ENCODE data around the gene DEFB129.
"Not testable (repeated sequence)": the region's sequence is repeated elsewhere in the genome, so short reads cannot be mapped to it uniquely, and the experiment has no call there.

Gene DEFB129
- 0 reads per million in 3 donors for total RNA-seq

DNA sequence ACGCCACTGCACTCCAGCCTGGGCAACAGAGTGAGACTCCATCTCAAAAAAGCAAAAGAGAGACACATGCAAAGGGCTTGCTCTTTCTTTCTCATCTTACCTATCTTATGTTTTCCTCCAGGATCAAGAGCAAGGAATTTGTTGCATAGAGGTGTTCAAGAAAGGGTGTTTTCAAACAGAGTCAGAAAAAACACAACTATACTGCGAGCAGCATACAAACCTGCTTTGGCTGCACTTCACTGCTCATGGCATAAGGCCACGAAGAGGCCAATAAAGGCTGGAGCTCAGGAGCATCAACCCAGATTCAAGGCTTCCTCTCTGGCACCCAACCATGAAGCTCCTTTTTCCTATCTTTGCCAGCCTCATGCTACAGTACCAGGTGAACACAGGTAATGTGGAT lies at the start of gene DEFB129:
DEFB129 (plus strand) TSS at position 301 of the 400 bp plus-strand sequence; CDS start at position 332, 31 bp downstream.
- DNase-seq: no peak
- no peaks in the 10 kb centered on the region for H3K4me1 ChIP-seq (ENCODE audit: control insufficient read depth, insufficient read depth, low read length, poor library complexity, severe bottlenecking)
- no peaks in the 10 kb centered on the region for H3K27me3 ChIP-seq (replicated peaks; ENCODE audit: control insufficient read depth, insufficient read depth, low read length, poor library complexity, severe bottlenecking)
- no peak within 1 kb of the TSS for H3K4me3 ChIP-seq (ENCODE audit: insufficient read depth, low read depth, low read length, poor library complexity, severe bottlenecking)
- H3K9me3 ChIP-seq (ENCODE audit: control insufficient read depth, low read length): no peaks in the 10 kb centered on the region
- H3K36me3 ChIP-seq (ENCODE audit: control insufficient read depth, insufficient read depth, low read length): no peaks in the 10 kb centered on the region
- H3K27ac ChIP-seq (ENCODE audit: insufficient read depth, low read length, poor library complexity, severe bottlenecking): no peak within 1 kb of the TSS

DNA sequence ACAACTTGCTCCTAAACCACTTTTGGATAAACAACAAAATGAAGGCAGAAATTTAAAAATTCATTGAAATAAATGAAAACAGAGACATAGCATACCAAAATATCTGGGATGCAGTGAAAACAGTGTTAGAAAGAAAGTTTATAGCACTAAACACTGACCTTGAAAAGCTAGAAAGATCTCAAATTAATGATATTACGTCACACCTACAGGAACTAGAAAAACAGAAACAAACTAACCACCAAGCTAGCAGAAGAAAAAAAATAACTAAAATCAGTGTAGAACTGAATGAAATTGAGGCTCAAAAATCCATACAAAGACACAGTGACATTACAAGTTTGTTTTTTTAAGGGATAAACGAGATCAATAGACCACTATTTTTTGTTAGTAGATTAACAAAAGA lies 42.8 kb upstream of the DEFB129 start:
- no peak overlapping the region for H3K27ac ChIP-seq (ENCODE audit: insufficient read depth, low read length, poor library complexity, severe bottlenecking)
- no peak overlapping the region for H3K4me3 ChIP-seq (ENCODE audit: insufficient read depth, low read depth, low read length, poor library complexity, severe bottlenecking)
- H3K27me3 ChIP-seq (replicated peaks; ENCODE audit: control insufficient read depth, insufficient read depth, low read length, poor library complexity, severe bottlenecking): peaks cover 4% of the 10 kb centered on the region
- H3K9me3 ChIP-seq (ENCODE audit: control insufficient read depth, low read length): no peaks in the 10 kb centered on the region
- no peaks in the 10 kb centered on the region for H3K36me3 ChIP-seq (ENCODE audit: control insufficient read depth, insufficient read depth, low read length)
- DNase-seq: no peak
- H3K4me1 ChIP-seq (ENCODE audit: control insufficient read depth, insufficient read depth, low read length, poor library complexity, severe bottlenecking): no peaks in the 10 kb centered on the region

DNA sequence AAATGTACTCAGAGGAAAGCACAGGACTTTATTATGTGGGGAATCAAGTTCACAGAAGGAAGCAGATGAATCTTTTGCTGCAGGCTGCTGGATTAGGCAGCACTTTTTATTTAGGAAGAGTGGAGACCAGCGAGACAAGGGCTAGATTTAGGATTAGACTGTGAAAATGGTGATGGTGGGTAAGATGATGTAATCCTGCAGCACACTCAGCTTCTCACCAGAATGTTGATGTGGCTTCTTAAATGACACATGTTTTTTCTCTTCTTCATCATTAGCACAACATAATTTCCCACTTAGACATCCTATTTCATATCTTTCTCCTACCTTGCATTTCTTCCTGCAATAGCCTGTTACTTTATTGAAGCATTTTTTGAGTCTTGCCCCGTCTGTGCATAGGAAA lies 39.3 kb upstream of the DEFB129 start:
- peaks cover 2% of the 10 kb centered on the region for H3K27me3 ChIP-seq (replicated peaks; ENCODE audit: control insufficient read depth, insufficient read depth, low read length, poor library complexity, severe bottlenecking)
- no peaks in the 10 kb centered on the region for H3K4me1 ChIP-seq (ENCODE audit: control insufficient read depth, insufficient read depth, low read length, poor library complexity, severe bottlenecking)
- H3K27ac ChIP-seq (ENCODE audit: insufficient read depth, low read length, poor library complexity, severe bottlenecking): no peak overlapping the region
- H3K4me3 ChIP-seq (ENCODE audit: insufficient read depth, low read depth, low read length, poor library complexity, severe bottlenecking): no peak overlapping the region
- no peaks in the 10 kb centered on the region for H3K36me3 ChIP-seq (ENCODE audit: control insufficient read depth, insufficient read depth, low read length)
- no peaks in the 10 kb centered on the region for H3K9me3 ChIP-seq (ENCODE audit: control insufficient read depth, low read length)
- DNase-seq: no peak

- Histone ChIP-seq H3K4me1 (ENCODE audit: control insufficient read depth, insufficient read depth, low read length, poor library complexity, severe bottlenecking) (no peaks in the 10 kb centered on the region), H3K27ac (ENCODE audit: insufficient read depth, low read length, poor library complexity, severe bottlenecking) (no peak within 1 kb of the TSS), H3K9me3 (ENCODE audit: control insufficient read depth, low read length) (no peaks in the 10 kb centered on the region), H3K36me3 (ENCODE audit: control insufficient read depth, insufficient read depth, low read length) (no peaks in the 10 kb centered on the region), H3K27me3 (replicated peaks; ENCODE audit: control insufficient read depth, insufficient read depth, low read length, poor library complexity, severe bottlenecking) (no peaks in the 10 kb centered on the region), H3K4me3 (ENCODE audit: insufficient read depth, low read depth, low read length, poor library complexity, severe bottlenecking) (no peak within 1 kb of the TSS)
- no peak for DNase-seq
Observed at GRCh38 chr20:189611-190010, 37.4 kb upstream of the DEFB129 start, which contains the start of gene DEFB128. Gene DEFB128 (minus strand): TSS chr20:189711. CDS start chr20:189623, 88 bp downstream.

GRCh38 chr20:198225-198624 lies 28.8 kb upstream of the DEFB129 start:
- no peaks in the 10 kb centered on the region for H3K9me3 ChIP-seq (ENCODE audit: control insufficient read depth, low read length)
- DNase-seq: no peak
- H3K4me3 ChIP-seq (ENCODE audit: insufficient read depth, low read depth, low read length, poor library complexity, severe bottlenecking): no peak overlapping the region

DNA sequence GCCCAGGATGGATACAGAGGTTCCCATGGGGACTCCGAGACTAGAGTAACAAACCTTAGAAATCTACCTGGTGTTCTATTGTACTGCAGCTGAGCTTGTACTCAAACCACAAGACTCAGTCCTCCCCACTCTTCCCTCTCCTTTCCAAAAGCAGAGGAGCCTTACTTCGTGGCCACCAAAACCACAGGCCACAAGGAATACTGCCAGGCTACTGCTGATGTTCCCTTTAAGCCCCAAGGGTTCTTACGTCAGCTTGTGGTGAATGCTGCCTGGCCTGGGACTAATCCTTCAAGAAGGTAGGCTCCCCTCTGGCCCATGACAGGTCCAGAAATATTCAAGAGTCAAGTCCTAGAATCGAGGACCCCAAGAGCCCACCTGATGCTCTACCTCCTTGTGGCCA lies 27.1 kb upstream of the DEFB129 start:
- Histone ChIP-seq H3K9me3 (ENCODE audit: control insufficient read depth, low read length) (no peaks in the 10 kb centered on the region), H3K4me1 (ENCODE audit: control insufficient read depth, insufficient read depth, low read length, poor library complexity, severe bottlenecking) (no peaks in the 10 kb centered on the region), H3K27me3 (replicated peaks; ENCODE audit: control insufficient read depth, insufficient read depth, low read length, poor library complexity, severe bottlenecking) (no peaks in the 10 kb centered on the region), H3K27ac (ENCODE audit: insufficient read depth, low read length, poor library complexity, severe bottlenecking) (no peak overlapping the region), H3K36me3 (ENCODE audit: control insufficient read depth, insufficient read depth, low read length) (no peaks in the 10 kb centered on the region), H3K4me3 (ENCODE audit: insufficient read depth, low read depth, low read length, poor library complexity, severe bottlenecking) (no peak overlapping the region)
- DNase-seq: no peak

More at GRCh38 chr20:198225-198624, 28.8 kb upstream of the DEFB129 start:
- Histone ChIP-seq H3K27me3 (replicated peaks; ENCODE audit: control insufficient read depth, insufficient read depth, low read length, poor library complexity, severe bottlenecking) (no peaks in the 10 kb centered on the region), H3K4me1 (ENCODE audit: control insufficient read depth, insufficient read depth, low read length, poor library complexity, severe bottlenecking) (no peaks in the 10 kb centered on the region), H3K36me3 (ENCODE audit: control insufficient read depth, insufficient read depth, low read length) (no peaks in the 10 kb centered on the region), H3K27ac (ENCODE audit: insufficient read depth, low read length, poor library complexity, severe bottlenecking) (no peak overlapping the region)

- H3K27ac ChIP-seq (ENCODE audit: insufficient read depth, low read length, poor library complexity, severe bottlenecking); H3K4me3 ChIP-seq (ENCODE audit: insufficient read depth, low read depth, low read length, poor library complexity, severe bottlenecking); H3K4me1 ChIP-seq (ENCODE audit: control insufficient read depth, insufficient read depth, low read length, poor library complexity, severe bottlenecking); DNase-seq; H3K9me3 ChIP-seq (ENCODE audit: control insufficient read depth, low read length); H3K27me3 ChIP-seq (replicated peaks; ENCODE audit: control insufficient read depth, insufficient read depth, low read length, poor library complexity, severe bottlenecking); H3K36me3 ChIP-seq (ENCODE audit: control insufficient read depth, insufficient read depth, low read length): not testable (repeated sequence)
Observed at GRCh38 chr20:203630-204029, 23.4 kb upstream of the DEFB129 start.

DNA sequence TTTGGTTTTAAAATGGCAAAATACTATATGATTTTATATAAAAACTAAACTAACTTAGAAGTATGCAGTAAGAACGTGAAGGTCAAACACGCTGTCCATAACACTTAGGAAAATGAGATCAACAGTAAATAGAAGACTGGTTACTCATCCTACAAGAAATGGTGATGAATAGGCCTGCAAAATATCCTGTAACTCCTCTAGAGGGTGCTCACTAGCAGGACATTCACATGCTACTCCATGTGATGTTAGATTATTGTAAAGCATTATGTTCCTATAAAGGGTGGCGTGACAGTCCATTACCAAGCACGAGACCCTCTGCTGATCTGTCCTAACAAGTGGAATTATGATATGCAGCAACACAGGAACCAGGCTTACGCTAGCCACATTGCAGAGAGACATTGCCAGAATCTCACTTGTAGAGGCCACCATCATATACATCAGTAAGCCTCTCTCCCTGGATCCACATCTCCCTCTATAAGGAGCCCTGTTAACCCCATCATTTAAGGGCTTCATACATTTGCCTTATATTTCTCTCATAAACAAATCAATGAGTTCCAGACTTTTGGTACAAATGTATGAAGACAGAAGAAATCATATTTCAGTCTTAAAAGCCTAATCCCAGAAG lies 18.0 kb upstream of the DEFB129 start:
- Histone ChIP-seq H3K9me3 (ENCODE audit: control insufficient read depth, low read length) (no peaks in the 10 kb centered on the region), H3K27ac (ENCODE audit: insufficient read depth, low read length, poor library complexity, severe bottlenecking) (no peak overlapping the region), H3K4me1 (ENCODE audit: control insufficient read depth, insufficient read depth, low read length, poor library complexity, severe bottlenecking) (no peaks in the 10 kb centered on the region), H3K27me3 (replicated peaks; ENCODE audit: control insufficient read depth, insufficient read depth, low read length, poor library complexity, severe bottlenecking) (no peaks in the 10 kb centered on the region), H3K4me3 (ENCODE audit: insufficient read depth, low read depth, low read length, poor library complexity, severe bottlenecking) (no peak overlapping the region), H3K36me3 (ENCODE audit: control insufficient read depth, insufficient read depth, low read length) (no peaks in the 10 kb centered on the region)
- DNase-seq: no peak

DNA sequence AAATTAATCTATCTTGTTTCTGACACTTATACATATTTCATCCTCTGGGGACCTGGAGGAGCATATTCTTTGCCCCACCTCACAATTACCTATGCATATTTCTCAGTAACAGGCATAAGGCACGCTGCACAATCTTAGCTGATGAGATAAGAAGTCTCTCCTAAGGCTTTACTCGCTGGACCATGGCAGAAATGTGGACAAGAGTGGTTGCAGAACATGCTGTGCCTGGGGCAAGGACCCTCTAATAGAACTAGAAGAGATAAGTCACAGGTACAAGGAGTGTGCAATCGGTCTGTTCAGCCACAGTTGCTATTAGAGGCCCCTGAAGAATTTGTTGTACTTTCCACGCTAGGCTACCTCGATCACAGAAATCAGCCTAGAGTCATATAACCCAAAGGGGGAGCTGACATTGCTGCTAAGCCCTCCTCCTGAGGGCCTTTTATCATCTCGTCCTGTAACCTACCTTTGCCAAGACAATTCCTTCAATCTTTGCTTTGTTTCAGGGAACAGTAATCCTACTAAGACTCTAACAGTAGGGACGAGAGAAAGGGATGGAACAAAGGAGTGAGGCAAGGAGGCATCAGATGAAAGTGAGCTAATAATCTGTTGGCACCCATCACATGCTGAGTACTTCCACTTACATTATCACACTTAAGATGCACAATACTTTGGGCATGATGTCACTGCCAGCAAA lies 16.1 kb upstream of the DEFB129 start:
- Histone ChIP-seq H3K4me1 (ENCODE audit: control insufficient read depth, insufficient read depth, low read length, poor library complexity, severe bottlenecking) (no peaks in the 10 kb centered on the region), H3K36me3 (ENCODE audit: control insufficient read depth, insufficient read depth, low read length) (no peaks in the 10 kb centered on the region), H3K9me3 (ENCODE audit: control insufficient read depth, low read length) (no peaks in the 10 kb centered on the region), H3K27me3 (replicated peaks; ENCODE audit: control insufficient read depth, insufficient read depth, low read length, poor library complexity, severe bottlenecking) (no peaks in the 10 kb centered on the region), H3K4me3 (ENCODE audit: insufficient read depth, low read depth, low read length, poor library complexity, severe bottlenecking) (no peak overlapping the region), H3K27ac (ENCODE audit: insufficient read depth, low read length, poor library complexity, severe bottlenecking) (no peak overlapping the region)
- no peak for DNase-seq

DNA sequence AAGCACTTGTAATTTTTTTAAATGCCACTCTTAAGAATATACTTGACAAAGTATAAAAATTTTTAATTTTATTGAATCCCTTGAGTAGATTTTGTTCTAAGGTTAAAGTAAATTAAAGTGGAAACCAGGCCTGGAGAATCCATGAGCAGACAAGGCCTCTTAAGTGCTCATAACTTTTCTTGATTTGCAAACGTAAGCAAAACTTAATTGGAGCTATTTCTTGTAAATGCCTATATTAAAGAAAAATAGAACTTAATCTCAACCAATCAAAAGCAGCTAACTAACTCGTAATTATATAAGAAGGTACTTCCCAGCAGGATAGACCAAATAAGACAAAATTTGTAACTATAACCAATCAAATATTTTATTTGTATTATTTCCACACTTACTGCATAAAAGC lies 12.7 kb upstream of the DEFB129 start:
- DNase-seq: no peak
- no peaks in the 10 kb centered on the region for H3K36me3 ChIP-seq (ENCODE audit: control insufficient read depth, insufficient read depth, low read length)
- no peaks in the 10 kb centered on the region for H3K4me1 ChIP-seq (ENCODE audit: control insufficient read depth, insufficient read depth, low read length, poor library complexity, severe bottlenecking)
- H3K27me3 ChIP-seq (replicated peaks; ENCODE audit: control insufficient read depth, insufficient read depth, low read length, poor library complexity, severe bottlenecking): no peaks in the 10 kb centered on the region
- H3K9me3 ChIP-seq (ENCODE audit: control insufficient read depth, low read length): no peaks in the 10 kb centered on the region
- no peak overlapping the region for H3K27ac ChIP-seq (ENCODE audit: insufficient read depth, low read length, poor library complexity, severe bottlenecking)
- H3K4me3 ChIP-seq (ENCODE audit: insufficient read depth, low read depth, low read length, poor library complexity, severe bottlenecking): no peak overlapping the region

All from effector memory CD4-positive, alpha-beta T cell (primary cell).